HG02588 (cell line): ENCODE results near the gene PCYOX1L.
A peak's percentile ranks its signal among the peaks of the same experiment; 100 is the strongest.

Source experiments
- ATAC-seq: cut with Tn5 transposase; IDR thresholded peaks from one replicate; pipeline ENCODE4 v1.9.1; 2021; ENCODE audit warnings: mild to moderate bottlenecking, moderate library complexity; ENCODE audit not compliant: unreplicated experiment

Gene PCYOX1L

DNA sequence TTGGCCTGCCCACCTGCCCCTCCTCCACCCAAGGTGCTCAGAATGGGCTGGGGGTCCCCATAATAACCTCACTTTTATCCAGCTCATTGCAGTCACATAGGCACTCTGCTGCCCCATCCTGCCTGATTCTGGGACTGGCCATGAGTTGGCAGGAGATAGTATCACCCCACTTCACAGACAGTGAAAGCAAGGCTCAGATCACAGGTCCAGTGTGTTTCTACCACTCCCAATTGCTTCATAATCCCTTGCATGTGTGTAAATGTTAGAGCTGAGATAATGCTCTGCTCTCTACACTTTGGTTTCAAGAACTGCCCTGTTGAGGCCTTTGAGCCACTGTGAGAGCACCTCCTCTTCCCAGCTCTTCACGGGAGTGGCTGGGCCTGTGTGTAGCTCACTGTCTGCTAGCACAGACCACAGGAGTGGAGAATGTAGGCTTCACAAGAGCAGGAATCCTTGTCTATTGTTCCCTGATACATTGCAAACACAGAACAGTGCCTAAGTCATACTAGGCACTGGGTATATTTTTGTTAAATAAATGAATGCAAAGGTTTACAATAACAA lies 8.4 kb downstream of the PCYOX1L start:
- ATAC-seq, result no peak

DNA sequence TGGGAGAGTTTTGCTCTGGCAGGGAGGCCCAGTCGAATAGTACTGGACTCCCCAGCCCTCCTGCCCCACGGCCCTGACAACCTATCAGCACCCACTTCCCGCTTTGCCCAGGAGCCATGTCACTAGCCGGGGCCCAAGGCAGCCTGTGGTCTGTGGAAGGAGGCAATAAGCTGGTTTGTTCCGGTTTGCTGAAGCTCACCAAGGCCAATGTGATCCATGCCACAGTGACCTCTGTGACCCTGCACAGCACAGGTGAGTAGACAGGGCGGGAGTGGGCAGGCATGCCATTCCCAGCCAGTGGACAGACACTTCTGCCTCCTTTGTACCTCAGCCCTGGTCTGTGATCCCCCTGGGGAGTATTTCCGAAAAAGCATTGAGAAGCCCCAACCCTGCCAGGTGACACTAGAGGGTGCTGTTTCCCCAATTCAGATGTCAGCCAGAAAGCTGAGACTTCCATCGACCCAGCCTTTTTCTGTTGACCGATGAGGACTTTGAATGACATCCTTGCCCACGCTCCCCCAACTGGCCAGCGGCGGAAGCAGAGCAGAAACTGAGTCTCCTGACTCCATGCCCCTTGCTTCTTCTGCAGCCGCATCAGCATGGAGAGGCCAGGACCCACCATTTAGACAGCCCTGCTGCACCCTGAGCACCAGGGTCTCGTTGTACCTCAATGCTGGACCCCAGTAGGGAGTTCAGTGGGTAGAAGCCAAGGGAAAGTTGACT lies 9.6 kb downstream of the PCYOX1L start:
- peak; percentile 78 for ATAC-seq

- no peak for ATAC-seq
Measured at GRCh38 chr5:149367972-149368645, 10.3 kb downstream of the PCYOX1L start.

- ATAC-seq, result no peak
Measured at GRCh38 chr5:149370878-149371277, 13.0 kb downstream of the PCYOX1L start.

GRCh38 chr5:149371296-149371962 lies 13.6 kb downstream of the PCYOX1L start:
- ATAC-seq, result peak; percentile 68

- no peak for ATAC-seq
Measured at GRCh38 chr5:149372076-149372795, 14.4 kb downstream of the PCYOX1L start.

GRCh38 chr5:149372932-149373331 lies 15.1 kb downstream of the PCYOX1L start:
- no peak for ATAC-seq

DNA sequence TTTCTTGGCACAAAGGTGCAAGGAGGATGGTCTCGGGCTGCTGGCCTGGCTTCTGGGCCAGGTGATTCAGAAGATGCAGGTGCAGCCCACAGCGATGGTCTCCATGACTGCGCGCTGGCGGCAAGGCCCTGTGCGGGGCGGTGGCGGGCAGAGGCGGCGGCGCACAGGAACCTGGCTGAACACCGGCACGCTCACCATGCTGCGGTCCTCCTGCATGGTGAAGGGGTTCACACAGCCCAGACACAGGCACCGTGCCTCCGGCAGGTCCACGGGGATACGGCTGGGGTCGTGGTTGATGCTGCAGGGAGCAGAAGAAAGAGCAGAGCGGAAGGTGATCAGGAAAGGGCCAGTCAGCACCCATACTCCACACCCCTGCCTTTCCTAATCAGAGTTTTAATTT lies 16.5 kb downstream of the PCYOX1L start:
- no peak for ATAC-seq

- ATAC-seq, result no peak
Measured at GRCh38 chr5:149374801-149375200, 17.0 kb downstream of the PCYOX1L start.

GRCh38 chr5:149375434-149375833 lies 17.6 kb downstream of the PCYOX1L start:
- no peak for ATAC-seq

- ATAC-seq, result no peak
Measured at GRCh38 chr5:149376104-149376503, 18.3 kb downstream of the PCYOX1L start.

- no peak for ATAC-seq
Measured at GRCh38 chr5:149376711-149377447, 19.0 kb downstream of the PCYOX1L start.

DNA sequence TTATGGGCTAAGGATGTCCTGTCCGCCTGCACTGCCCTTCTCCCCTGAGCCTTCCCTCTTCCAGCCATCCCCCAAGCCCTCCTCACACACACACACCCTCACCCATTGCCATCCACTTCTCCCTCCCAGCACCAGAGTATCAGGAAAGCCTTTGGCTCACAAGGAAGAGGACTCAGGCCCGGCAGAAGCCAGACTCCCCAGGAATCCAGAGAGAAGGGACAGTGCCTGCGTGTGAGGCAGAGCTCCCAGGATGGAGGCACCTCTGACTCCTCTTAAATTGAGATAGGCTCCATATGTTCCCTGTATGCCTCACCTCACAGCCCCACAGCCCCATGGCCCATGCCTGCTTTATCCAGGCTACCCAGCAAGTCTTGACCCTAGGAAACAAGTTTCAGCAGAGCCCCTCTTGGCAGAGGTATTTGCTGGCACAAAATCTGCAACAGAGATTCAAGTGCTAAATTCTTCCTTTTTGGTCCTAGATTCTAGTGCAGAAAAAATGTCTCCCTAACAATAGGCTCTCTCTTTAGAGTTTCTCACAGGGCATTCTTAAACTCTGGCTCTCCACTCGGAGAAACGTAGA lies 20.5 kb downstream of the PCYOX1L start:
- ATAC-seq, result no peak

DNA sequence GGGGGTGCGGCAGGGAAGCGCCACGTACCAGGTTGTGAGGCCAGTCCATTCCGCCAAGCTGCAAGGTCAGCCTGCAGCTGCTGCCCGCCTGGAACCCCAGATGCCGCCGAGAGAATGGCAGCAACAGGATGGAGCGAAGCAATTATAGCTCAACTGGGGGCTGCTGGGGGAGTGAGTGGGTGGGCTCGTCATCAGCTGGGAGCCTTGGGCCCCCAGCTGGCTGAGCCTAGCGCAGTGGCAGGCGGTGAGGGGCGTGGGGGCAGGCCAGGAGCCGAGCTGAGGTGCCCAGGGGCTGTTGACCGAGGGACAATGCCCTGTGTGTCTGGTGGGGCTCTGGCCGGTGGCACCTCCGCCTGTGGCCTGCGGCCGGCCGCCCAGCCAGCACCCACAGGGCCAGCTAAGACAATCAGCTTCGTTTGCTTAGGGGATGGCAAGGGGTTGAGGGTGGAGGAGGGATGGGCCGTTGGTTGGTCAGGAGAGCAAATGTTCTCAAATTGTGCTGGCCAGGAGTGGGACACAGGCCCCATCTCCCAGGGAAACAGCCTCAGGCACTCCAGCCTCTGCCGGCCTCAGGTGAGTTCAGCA lies 21.4 kb downstream of the PCYOX1L start, which contains the start of gene IL17B:
Gene IL17B, minus strand, starts transcription at position 116 of the 585 bp plus-strand sequence. Its CDS starts 67 bp downstream, at position 49.
- ATAC-seq, result no peak

- ATAC-seq, result no peak
Measured at GRCh38 chr5:149379818-149380374, 22.1 kb downstream of the PCYOX1L start.

- no peak for ATAC-seq
Measured at GRCh38 chr5:149380466-149381121, 22.7 kb downstream of the PCYOX1L start.

DNA sequence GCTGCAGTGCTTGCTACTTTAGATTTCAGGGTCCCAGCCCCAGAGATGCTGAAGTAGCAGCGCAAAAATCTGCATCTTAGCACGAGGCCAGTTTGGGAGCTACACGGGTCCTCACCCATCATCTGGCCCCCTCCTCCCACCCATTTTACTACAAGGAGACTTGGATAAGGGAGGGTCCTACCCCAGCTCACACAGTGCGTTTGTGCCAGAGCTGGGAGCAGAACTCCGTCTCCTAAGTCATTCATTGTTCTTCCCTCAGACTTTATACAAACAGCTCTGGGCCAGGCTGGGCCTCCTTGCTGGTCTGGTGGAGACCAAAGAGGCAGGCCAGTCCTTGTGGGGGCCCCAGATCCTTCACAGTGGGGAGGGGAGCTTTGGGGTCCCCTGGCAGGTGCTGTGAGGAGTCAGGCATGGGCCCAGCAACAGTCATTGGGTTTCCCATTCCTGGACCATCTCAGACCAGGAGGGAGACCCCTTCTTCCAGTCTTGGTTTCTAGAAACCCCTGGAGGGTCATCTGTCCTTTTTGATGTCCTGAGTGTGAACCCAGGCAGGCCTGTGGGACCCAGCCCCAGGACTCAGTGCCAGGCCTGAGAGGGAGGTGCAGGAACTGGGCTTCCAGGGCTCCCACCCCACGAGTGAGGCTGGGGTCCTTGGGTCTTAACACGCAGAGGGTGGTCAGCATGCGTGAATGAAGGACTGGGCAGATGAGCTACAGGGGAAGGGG lies 23.6 kb downstream of the PCYOX1L start:
- peak; percentile 22 for ATAC-seq

GRCh38 chr5:149381986-149382338 lies 24.1 kb downstream of the PCYOX1L start:
- ATAC-seq, result peak; percentile 55
